Measurements from ENCODE around the gene B9D1.

GRCh38 chr17:19401321-19402010, 38.9 kb upstream of the B9D1 start:
- TF ChIP-seq CTCF (IDR thresholded peaks at IDR 0.05) = no peak
- TF ChIP-seq POLR2A (IDR thresholded peaks at IDR 0.05) = no peak

All from uterus (tissue), 2 donors.